CD4-positive, alpha-beta T cell treated with Interleukin-21 for 1 hour (primary cell): ENCODE measurements around the gene CMTR2.

ENCODE experiments used
- DNase-seq: peaks from one replicate; pipeline ENCODE4 v3.0.0-alpha.2; 2020

The CMTR2 gene

DNA sequence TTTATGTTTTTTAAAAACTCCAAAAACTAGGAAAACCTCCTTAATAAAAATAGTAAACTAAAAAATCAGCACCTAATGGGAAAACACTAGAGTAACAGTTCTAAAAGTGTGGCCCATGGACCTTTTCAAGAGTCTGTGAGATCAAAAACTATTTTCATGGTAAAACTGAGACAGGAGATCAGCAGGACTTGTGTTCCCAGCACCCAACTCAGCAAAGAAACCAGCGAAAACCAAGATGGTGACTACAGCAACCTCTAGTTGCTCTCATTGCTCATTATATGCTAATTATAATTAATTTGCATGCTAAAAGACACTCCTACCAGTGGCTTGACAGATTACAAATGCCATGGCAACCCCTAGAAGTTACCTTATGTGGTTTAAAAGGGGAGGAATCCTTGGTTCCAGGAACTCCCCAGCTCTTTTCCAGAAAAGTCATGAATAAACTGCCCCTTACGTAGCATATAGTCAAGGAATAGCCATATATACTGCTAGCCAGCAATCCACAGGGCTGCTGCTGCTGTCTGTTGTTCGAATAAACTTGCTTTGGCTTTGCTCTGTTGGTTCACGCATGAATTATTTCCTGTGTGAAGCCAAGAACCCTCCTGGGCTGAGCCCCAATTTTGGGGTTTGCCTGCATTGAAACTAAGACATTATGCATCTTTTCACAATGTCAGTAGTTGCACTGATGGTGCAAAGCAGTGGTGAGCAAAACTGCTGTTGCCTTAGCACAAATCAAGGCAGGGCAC lies 12.4 kb downstream of the CMTR2 start:
- no peak for DNase-seq

DNA sequence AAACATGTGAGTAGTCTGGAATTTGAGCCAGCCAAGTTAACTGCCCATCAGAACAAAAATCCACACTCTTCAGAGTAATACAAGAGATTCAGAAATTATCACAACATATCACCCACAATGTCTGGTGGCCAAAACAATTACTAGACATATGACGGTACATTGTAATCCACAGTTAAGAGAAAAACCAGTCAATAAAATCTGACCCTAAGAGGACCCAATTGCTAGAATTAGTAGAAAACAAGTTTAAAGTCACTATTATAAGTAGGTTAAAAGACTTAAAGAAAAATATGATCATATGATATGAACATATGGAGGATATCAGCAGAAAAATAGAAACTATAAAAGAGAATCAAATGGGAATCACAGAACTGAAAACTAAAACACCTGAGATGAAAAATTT lies 15.8 kb downstream of the CMTR2 start:
- no peak for DNase-seq

DNA sequence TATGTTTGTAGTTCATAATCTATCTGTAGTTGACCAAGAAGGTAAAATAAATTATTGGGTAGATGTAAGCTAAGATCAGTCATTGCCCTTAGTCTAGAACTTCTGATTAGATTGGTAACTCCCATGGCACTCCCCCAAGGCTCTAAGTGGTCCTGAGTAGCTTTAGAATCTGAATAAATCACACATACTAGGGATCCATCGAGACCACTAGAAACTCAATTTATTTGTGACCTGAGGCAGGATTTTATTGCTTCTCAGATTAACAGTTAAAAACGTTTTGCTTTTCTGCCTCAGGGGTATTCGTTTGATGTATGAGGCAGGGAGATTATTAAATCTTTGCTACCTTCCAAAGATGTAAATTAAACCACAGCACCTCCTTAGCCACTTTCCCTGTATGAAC lies 24.9 kb downstream of the CMTR2 start:
- DNase-seq, result no peak

DNA sequence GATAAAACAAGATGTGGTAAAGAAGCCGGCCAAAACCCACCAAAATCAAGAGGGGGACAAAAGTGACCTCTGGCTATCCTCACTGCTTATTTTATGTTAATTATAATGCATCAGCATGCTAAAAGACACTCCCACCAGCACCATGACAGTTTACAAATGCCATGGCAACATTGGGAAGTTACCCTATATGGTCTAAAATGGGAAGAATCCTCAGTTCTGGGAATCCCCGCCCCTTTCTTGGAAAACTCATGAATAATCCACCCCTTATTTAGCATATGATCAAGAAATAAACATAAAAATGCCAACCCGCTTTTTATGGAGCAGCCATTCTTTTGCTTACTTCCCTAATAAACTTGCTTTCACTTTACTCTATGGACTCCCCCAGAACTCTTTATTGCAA lies 25.6 kb downstream of the CMTR2 start:
- no peak for DNase-seq

DNA sequence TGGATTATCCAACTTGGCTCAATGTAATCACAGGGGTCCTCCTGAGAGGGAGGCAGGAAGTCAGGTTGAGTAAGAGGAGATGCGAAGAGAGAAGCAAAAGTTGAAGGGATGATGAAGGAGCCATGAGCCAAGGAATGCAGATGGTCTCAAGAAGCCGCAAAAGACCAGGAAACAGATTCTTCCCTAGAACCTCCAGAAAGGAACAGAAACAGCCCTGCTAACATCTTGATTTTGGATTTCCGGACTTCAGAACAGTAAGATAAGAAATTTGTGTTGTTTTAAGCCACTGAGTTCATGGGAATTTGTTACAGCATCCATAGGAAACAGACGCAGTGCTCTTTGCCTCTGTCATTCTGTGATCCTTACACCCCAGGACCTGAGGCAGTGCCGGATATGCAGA lies 26.8 kb downstream of the CMTR2 start:
- DNase-seq, result no peak

DNA sequence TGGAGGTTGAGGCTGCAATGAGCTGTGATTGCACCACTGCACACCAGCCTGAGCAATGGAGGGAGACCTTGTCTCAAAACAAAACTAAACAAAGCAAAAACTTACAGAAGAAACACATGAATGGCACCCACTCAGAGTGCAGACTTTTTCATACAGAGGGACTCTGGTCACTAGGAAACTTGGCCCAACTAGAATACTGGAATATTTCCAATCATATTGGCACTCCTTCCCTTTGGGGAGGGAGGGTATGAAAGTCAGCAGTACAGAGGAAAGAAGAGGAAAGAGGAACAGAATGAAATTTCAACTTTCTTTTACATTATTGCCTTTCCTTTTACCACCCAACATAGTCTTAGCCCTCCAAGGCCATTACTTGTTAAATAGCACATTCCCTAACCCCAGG lies 28.2 kb downstream of the CMTR2 start:
- DNase-seq, result no peak

DNA sequence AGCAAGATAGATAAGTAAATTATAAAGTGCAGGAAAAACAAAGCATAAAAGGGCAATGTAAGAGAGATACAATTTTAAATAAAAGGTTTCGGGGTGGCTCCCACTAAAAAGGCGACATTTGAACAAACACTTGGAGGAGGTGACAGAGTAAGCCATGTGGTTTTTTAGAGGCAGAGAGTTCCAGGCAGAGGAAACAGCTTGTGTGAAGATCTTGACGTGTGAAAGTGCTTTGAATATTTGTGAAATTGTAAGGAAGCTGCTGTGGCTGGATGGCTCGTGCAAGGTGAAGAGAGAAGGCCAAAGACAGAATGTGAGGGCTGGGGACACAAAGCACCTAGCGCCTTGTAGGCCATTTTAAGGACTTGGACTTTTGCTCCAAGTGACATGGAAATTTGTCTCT lies 30.1 kb downstream of the CMTR2 start:
- DNase-seq, result no peak

DNA sequence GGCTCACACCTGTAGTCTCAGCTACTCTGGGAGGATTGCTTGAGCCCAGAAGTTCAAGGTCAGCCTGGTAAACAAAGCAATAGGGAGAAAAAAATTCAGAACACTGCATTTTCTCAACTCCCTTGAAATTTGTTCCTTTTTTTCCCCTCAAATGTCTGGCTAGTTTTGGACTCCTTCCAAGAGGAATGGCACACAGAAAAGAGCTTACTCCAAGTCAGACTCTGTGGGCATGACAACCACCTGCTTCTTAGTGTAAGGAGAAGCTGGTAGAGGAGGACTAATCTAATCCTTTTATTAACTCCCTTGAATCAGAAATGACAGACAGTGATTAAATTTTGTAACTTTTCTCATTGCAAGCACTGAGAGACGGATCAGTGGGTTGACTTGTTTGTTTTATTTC lies 30.8 kb downstream of the CMTR2 start:
- no peak for DNase-seq

DNA sequence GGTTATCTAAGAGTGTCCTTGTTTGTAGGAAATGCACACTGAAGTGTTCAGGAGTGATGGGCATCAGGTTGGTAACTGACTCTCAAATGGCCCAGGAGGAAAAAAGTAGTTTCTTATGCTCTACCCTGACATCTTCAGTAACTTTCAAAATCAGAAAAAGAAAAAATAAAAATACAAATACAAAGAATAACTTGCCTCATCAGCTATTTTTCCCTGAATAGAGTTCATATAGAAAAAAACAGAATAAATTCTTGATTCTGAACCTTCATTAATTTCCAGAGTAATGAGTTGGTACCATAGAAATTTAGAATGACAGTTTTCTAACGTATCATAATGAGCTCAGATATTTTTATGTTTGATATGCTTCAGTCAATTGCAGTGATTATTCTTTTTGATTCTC lies 31.4 kb downstream of the CMTR2 start:
- DNase-seq, result no peak

DNA sequence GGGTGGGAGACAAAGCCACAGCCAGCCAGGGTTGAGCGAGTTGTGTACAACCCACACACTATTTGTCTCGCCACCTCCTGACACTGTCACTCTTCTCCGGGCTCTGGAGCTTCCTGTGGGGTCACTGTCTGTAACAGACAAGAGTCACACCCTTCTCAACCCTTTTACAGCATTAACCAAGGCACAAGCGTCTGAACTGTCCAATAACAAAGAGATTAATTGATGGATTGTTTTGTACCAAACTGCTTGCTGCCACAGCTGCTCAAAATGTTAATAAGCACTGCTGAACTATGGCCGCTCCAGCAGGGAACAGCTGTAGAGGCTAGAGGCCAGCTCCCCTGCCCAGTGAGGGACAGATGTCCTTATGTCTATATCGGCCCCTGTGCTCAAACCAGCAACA lies 33.5 kb downstream of the CMTR2 start:
- no peak for DNase-seq

DNA sequence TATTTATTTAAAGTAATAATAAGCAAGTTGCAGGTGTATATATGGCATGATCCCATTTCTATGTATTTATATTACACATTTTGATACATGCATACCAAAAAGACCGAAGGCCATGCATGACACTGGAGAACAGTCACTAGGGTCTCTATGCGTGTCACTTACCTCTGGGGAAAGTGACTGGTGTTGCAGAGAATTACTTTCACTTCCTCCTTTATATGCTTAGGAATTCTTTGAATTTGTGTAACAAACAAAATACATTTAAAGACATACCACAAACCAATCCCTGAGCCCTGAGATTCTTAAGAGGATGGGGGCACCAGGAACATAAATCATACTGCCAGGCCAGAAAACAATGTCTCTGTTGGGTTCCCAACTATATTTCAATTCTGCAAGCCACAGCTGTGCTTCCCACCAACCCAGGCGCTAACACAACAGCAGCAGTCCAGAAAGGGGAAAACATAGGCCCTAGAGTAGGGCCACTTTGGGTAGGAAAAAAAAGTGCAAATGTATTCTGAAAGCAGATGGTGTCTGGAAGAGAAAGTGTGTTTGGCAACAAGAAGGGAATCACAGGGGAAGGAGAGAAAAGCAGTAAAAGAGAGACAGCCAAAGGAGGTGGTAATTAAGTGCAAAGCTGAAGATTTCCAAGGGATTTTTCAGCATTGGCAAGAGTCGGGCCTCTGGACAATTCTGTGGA lies 34.2 kb downstream of the CMTR2 start:
- no peak for DNase-seq

DNA sequence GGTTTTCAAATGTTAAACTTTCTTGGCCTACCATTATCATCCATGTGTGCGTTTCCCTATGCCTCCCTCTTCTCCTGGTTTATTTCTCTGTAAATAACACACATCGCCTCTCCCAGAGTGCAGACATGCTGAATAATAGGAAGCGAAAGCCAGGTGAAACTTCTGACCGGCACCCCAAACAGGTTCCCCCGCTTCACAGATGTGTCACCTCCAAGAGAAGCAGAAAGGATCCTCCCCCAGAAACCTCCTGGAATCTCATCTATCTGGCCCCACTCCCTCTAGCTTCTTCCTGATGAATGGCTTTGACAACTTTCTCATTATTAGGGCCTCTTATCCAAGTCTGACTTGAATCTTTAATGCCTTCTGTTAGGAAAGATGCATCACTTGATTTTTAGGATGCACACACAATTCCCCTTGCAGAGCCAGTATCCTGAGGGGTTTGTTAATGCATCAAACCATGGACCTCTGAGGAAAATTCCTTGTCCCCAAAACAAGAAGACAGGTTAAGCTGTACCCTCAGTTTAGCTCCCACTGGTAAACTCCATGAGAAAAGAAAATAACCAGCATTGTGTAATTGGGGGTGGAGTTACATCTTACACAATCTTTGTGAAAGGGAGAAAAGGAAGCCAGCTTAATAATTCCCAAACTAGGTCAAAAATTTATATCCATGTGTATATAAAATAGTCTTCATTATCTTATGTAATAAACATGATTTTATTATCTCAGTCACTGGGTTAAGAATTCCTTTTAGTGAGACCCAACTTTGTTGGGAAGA lies 38.6 kb downstream of the CMTR2 start:
- DNase-seq, result no peak

DNA sequence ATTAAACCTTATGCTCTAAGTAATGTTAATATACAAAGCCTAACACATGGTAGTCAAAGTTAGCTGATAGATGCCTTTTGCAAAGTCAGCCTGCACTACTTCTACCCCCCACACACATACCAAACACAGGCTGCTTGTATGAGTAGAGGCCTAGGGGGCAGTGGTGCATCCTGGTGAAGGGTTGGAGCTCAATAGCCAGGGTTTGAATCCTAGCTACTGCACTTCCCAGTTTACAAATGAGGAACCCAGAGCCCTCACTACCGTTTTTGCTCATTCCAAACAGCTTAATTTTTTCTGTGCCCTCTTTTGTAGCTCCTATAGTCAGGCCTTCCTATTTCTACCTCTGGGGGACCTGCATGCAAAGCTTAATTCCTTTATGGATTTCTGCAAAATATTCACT lies 39.8 kb downstream of the CMTR2 start:
- DNase-seq, result no peak

DNA sequence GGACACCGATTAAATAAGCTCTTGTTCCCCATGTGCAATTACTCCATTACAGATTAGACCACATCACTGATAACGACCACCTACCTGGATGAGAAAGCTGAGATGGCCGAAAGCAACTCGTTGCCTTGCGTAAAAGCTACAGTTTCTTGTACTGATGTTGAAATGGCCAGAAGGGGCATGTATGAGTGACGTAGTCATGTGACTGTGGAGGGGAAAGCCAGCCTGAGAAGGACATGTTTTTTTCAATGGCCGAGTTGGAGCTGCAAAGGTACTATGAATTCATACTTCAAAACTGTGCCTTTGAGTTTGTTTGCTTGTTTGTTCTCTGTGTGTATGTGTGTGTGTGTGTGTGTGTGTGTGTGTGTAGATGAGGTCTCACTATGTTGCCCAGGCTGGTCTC lies 41.7 kb downstream of the CMTR2 start:
- DNase-seq, result no peak

DNA sequence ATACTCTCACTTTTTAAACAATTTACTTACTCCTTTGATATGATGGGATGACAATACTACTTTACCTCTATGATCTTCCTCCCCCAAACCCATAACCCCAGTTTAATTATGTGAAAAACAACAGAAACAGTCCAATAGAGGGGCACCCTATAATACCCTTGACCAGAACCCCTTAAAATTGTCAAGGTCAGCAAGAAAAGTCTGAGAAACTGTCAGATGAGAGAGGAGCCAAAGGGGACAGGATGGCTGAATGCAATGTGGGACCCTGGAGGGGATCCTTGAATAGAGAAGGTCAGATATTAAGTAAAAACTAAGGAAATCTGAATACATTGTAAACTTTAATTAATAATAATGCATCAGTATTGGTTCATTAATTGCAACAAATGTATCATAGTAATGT lies 42.9 kb downstream of the CMTR2 start:
- no peak for DNase-seq

DNA sequence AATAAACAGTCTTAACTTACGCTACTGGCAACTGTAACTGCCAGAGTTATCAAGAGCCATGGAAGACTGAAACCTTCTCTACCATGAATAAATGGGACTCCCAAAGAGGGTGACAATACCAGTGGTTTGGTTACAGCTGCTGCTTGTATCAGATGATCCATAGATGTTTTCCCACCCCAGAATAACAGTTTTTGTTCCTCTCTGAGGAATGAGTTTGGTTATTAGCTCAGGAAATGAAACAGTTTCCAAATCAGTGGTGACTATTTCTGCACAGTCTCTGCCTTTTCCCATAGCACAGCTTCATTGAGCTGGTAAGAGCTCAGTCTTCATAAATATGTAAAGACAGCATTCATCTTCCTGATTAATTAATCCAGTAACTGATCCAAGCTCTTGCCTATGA lies 44.7 kb downstream of the CMTR2 start:
- no peak for DNase-seq

DNA sequence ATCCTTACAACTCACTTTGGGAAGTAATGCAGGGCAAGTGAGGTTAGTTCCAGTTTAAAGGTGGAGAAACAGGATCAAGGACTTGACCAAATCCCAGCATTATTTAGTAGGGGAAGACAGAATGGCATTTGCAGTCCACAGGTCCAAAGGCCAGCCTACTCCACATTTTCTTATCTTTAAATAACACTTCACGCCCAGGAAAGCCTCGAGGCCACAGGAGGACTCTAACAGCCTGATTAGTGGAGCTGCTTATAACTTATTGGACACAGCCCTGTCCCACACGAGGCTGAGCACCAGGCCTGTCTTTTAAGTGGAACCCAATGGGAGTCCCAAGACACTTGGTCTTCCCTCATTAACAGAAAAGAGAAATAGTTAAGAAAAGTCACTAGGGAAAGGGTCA lies 46.6 kb downstream of the CMTR2 start:
- DNase-seq, result no peak

DNA sequence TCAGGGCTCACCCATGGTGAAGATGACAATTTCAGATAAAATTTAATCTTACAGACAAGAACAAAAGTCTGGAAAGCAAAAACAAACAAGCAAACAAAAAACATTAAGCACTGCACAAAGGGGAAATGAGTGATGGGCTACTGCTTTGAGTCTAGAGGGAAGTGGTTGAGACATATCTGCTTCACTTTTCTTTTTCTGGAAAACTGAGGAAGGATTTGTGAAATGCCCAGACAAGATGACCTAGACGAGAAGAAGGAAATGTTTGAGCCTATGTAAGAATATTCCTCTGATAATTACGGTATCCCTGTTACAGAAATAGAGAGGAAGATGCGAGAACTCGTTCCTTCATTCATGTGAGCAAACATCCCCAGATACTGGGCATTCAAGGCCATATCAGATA lies 47.2 kb downstream of the CMTR2 start:
- DNase-seq, result no peak
